Adrenal gland (tissue), 12 donors: Measurements from ENCODE around the gene ITGB3BP. TPM values are rescaled to one million over a fixed set of nuclear protein-coding genes. Genes with fewer than 3 reads are reported as not detected.

Experiments used
- DNase-seq, 7 donors: peaks; one replicate each; pipeline ENCODE4 v3.0.0-alpha.2; 2019 to 2020
- H3K27ac ChIP-seq, 5 donors: fragments of 200-600 bp; sonication (generic) in 4 of 5; 1 replicate in 3 of 5; 2 replicates in 2 of 5; pipeline versions ENCODE4 v1.5.1 to v1.8.0; 2016 to 2020; ENCODE audit warnings: mild to moderate bottlenecking in 1 of 5
- H3K27me3 ChIP-seq: fragments of 200-600 bp; 2 replicates; pipeline ENCODE4 v1.8.0; 2021
- H3K36me3 ChIP-seq, 2 donors: fragments of 200-600 bp; replicated peaks in 1 of 2; 1 replicate in 1 of 2; 2 replicates in 1 of 2; pipeline versions ENCODE4 v1.5.1 to v1.8.0; 2018 to 2022
- H3K4me1 ChIP-seq, 2 donors: fragments of 200-600 bp; replicated peaks in 1 of 2; 1 replicate in 1 of 2; 2 replicates in 1 of 2; pipeline versions ENCODE4 v1.5.1 to v1.8.0; 2018 to 2021
- H3K4me3 ChIP-seq, 4 donors: fragments of 200-600 bp; sonication (generic) in 3 of 4; one replicate each; pipeline ENCODE4 v1.5.1; 2016 to 2018
- H3K9me3 ChIP-seq, 3 donors: fragments of 200-600 bp; sonication (generic) in 1 of 3; replicated peaks in 1 of 3; 1 replicate in 2 of 3; 2 replicates in 1 of 3; pipeline versions ENCODE4 v1.5.1 to v1.8.0; 2016 to 2021
- POLR2A ChIP-seq, 2 donors: fragments of 450-650 bp; IDR thresholded peaks; one replicate each; pipeline ENCODE4 v1.6.1; 2017; ENCODE audit warnings: antibody characterized with exemption in 2 of 2, mild to moderate bottlenecking in 2 of 2, moderate library complexity in 1 of 2
- WGBS, 4 donors: extraction: QIAGEN DNeasy Blood & Tissue Kit in 2 of 4; methylation state at CpG; one replicate each; pipeline versions ENCODE4 v1.1.5 to v1.1.7; 2013 to 2017; 5-methylcytosine and 5-hydroxymethylcytosine counted together
- intact Hi-C, 2 donors: fragments of 100-400 bp; cut with DNase I; formaldehyde crosslinking; loops; one replicate each; pipeline versions ENCODE4 v1.14.1 to v1.15.0; 2022 to 2023
- polyA plus RNA-seq, 3 donors: library from polyadenylated mRNA; stranded (reverse); fragments of 200-250 nt in 2 of 3; fragments of 350-450 nt in 1 of 3; fragmentation: Illumina TruSeq in 1 of 3; extraction: RNeasy Lipid Tissue Mini Kit (QIAGEN cat#74804) in 1 of 3; gene quantifications; one replicate each; pipeline ENCODE4 v1.2.3, GENCODE V29; 2013 to 2014
- small RNA-seq, 2 donors: library from RNA; depleted of rRNA; stranded (forward); fragments of <200 nt; gene quantifications; one replicate each; pipeline ENCODE3, GENCODE V24; 2016
- total RNA-seq, 9 donors: library from RNA; depleted of rRNA in 4 of 9; stranded (reverse); fragments of >200 nt in 4 of 9; fragments of 120-200 nt in 1 of 9; fragmentation: NEBNext Ultra II Directional in 1 of 9; extraction: Animal tissue kit (Norgen Biotek cat#: 25700) in 1 of 9; gene quantifications; one replicate each; pipeline versions ENCODE4 v1.1.0 to v1.2.4, GENCODE V29; 2013 to 2023
- TF ChIP-seq, protein P1 (sequence below), 6 experiments: fragments of 450-650 bp in 4 of 6; fragments of 200-600 bp in 2 of 6; sonication (generic) in 1 of 6; IDR thresholded peaks; 1 replicate in 5 of 6; 2 replicates in 1 of 6; pipeline versions ENCODE4 v1.5.1 to v1.8.0; 2016 to 2021; ENCODE audit warnings: antibody characterized with exemption in 6 of 6, mild to moderate bottlenecking in 2 of 6, moderate library complexity in 1 of 6
- donor health status: healthy with polysubstance abuse.
- donor health status: Bipolar disorder and iron deficiency.
- donor health status: DM: yes; HTN: yes; CAD: no.
- donor health status: DM: no; HTN: no; CAD: no.
- donor health status: DM: no; HTN: no; CAD: no.
- donor health status: DM: yes; HTN: yes; CAD: no.

The ITGB3BP gene
- total and polyA plus RNA-seq, 12 donors: 2.4 to 50.2 (median 27.7) TPM

DNA sequence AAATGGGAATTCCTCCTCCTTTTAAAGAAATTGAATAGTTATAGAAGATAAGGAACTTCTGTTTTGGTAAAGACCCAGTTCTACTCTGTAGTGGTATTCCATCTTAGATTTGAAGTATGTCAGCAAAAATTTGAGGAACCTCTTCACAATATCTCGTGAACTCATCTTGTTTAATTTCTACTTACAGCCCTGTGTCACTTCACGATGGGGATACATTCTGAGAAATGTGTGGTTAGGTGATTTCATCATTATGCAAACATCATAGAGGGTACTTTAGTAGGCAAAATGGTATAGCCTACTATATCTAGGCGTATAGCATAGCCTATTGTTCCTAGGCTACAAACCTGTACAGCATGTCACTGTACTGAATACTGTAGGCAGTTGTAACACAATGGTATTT is 119.6 kb downstream of the ITGB3BP start:
- H3K27me3 ChIP-seq: no peaks in the 10 kb centered on the region
- H3K27ac ChIP-seq: no peak overlapping the region
- no peak overlapping the region for H3K4me3 ChIP-seq
- intact Hi-C loops: no loop called here
- no peaks in the 10 kb centered on the region for H3K9me3 ChIP-seq
- no peak for DNase-seq
- peaks cover 0 to 3% of the 10 kb centered on the region in 2 donors for H3K36me3 ChIP-seq
- TF ChIP-seq, protein P1, sequence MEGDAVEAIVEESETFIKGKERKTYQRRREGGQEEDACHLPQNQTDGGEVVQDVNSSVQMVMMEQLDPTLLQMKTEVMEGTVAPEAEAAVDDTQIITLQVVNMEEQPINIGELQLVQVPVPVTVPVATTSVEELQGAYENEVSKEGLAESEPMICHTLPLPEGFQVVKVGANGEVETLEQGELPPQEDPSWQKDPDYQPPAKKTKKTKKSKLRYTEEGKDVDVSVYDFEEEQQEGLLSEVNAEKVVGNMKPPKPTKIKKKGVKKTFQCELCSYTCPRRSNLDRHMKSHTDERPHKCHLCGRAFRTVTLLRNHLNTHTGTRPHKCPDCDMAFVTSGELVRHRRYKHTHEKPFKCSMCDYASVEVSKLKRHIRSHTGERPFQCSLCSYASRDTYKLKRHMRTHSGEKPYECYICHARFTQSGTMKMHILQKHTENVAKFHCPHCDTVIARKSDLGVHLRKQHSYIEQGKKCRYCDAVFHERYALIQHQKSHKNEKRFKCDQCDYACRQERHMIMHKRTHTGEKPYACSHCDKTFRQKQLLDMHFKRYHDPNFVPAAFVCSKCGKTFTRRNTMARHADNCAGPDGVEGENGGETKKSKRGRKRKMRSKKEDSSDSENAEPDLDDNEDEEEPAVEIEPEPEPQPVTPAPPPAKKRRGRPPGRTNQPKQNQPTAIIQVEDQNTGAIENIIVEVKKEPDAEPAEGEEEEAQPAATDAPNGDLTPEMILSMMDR (IDR thresholded peaks at IDR 0.05): no peak
- no peak for TF ChIP-seq POLR2A (IDR thresholded peaks at IDR 0.05)
- no peaks in the 10 kb centered on the region for H3K4me1 ChIP-seq
- 54 to 76% (median 58%) methylated on average over 3 of the region's 3 CpGs for WGBS, 4 donors

DNA sequence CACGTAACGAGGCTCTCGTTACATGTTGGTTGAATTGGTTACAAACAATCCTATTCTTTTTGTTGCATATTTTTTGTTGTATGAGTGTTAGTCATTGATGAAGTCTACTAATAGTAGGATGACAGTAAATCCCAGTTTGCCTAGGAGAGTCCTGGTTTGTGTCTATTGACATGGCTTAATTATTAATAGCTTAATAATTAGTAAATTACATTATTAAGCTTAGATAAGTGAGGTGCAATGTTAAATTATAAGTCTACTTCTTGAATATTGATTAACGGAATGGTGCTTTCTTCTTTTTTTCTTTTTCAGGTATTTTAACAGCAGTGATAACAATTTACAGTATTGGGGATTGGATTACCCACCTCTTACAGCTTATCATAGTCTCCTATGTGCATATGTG is 121.1 kb downstream of the ITGB3BP start:
- no peak overlapping the region for H3K27ac ChIP-seq
- H3K9me3 ChIP-seq: no peaks in the 10 kb centered on the region
- no peak overlapping the region for H3K4me3 ChIP-seq
- no peak for TF ChIP-seq POLR2A (IDR thresholded peaks at IDR 0.05)
- TF ChIP-seq, protein P1 (IDR thresholded peaks at IDR 0.05): no peak
- no peaks in the 10 kb centered on the region for H3K4me1 ChIP-seq
- WGBS, 4 donors: 73 to 98% (median 79%) methylated on average over 4 of the region's 4 CpGs
- no peaks in the 10 kb centered on the region for H3K27me3 ChIP-seq
- H3K36me3 ChIP-seq: peaks cover 0 to 3% of the 10 kb centered on the region in 2 donors
- DNase-seq: no peak
- intact Hi-C loops: no loop called here

Small RNA genes lying within 50 kb of the gene (small RNA-seq; reads per million reads assigned to genes)
- gene RF02105 (0 reads per million in 2 donors), gene RF02106 (0 reads per million in 2 donors), gene RF02107 (0 reads per million in 2 donors), gene RF02108 (0 reads per million in 2 donors), gene RF02109 (0 reads per million in 2 donors), gene RF02110 (0 reads per million in 2 donors), gene RN7SL488P (0 reads per million in 2 donors), gene RNU7-123P (0 reads per million in 2 donors)

Other genes starting within 250 kb of the ITGB3BP start
- gene FOXD3, start 200.7 kb downstream of the ITGB3BP start, total RNA-seq: 1 to 10 TPM in 1 of 9 donors, under 1 TPM in 3, not detected in 5; 0.11 to 1.2 (median 0.45) TPM
- under 1 TPM; 0.11 to 0.61 (median 0.24) TPM for gene FOXD3, start 200.7 kb downstream of the ITGB3BP start, polyA plus RNA-seq
- 10 to 100 TPM in 7 of 9 donors, 1 to 10 TPM in 2; 7.8 to 29.3 (median 11.6) TPM for gene ALG6, start 155.6 kb downstream of the ITGB3BP start, total RNA-seq
- 10 to 100 TPM; 10.3 to 20.4 (median 14.6) TPM for gene ALG6, start 155.6 kb downstream of the ITGB3BP start, polyA plus RNA-seq
- 10 to 100 TPM in 3 of 9 donors, 1 to 10 TPM in 6; 2.5 to 16.7 (median 5.2) TPM for gene EFCAB7, start 300 bp upstream of the ITGB3BP start, total RNA-seq
- 10 to 100 TPM in 1 of 3 donors, 1 to 10 TPM in 2; 4.5 to 13.5 (median 7.3) TPM for gene EFCAB7, start 300 bp upstream of the ITGB3BP start, polyA plus RNA-seq
- gene PGM1, start 70.2 kb upstream of the ITGB3BP start, total RNA-seq: 100 to 1,000 TPM; 103 to 156 (median 126) TPM
- gene PGM1, start 70.2 kb upstream of the ITGB3BP start, polyA plus RNA-seq: 100 to 1,000 TPM in 1 of 3 donors, 10 to 100 TPM in 2; 11.9 to 109 (median 15.5) TPM